ENCODE results near the gene TNFRSF18. TPM values are rescaled to one million over a fixed set of nuclear protein-coding genes. Genes with fewer than 3 reads are reported as not detected.

TNFRSF18 gene
- total RNA-seq, 1 donor from 2014 or later: 3.0 TPM

DNA sequence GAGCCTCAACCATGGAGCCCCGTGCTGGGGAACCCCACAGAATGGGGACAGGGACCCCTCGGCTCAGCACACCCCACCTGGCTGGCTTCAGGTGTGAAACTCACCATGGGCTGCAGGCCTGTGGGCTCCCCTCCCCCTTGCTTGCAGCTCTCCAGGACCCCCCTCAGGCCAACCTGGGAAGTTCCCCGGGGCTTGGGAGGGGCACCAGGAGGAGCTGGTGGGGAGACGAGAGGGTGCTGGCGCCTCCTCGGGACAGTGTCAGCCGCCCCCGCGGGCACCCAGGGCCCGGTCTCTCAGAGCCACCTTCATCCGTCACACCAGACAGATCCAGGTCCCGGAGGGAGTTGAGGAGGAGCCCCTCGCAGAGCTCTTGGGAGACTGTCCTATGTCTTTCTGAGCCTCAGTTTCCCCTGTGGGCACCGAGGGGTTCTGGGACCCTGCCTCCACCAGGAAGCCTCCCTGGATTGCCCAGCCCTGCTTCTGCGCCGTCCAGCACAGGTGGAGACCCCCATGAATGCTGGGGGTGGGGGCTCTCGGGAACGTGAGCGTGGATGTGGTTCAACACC, 657 bp upstream of the TNFRSF18 start:
- no peak overlapping the region for H3K4me3 Mint-ChIP-seq (ENCODE audit: unreplicated experiment)
- TF ChIP-seq, protein P1, sequence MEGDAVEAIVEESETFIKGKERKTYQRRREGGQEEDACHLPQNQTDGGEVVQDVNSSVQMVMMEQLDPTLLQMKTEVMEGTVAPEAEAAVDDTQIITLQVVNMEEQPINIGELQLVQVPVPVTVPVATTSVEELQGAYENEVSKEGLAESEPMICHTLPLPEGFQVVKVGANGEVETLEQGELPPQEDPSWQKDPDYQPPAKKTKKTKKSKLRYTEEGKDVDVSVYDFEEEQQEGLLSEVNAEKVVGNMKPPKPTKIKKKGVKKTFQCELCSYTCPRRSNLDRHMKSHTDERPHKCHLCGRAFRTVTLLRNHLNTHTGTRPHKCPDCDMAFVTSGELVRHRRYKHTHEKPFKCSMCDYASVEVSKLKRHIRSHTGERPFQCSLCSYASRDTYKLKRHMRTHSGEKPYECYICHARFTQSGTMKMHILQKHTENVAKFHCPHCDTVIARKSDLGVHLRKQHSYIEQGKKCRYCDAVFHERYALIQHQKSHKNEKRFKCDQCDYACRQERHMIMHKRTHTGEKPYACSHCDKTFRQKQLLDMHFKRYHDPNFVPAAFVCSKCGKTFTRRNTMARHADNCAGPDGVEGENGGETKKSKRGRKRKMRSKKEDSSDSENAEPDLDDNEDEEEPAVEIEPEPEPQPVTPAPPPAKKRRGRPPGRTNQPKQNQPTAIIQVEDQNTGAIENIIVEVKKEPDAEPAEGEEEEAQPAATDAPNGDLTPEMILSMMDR (IDR thresholded peaks at IDR 0.05; ENCODE audit: partially characterized antibody, unreplicated experiment): no peak
- no peaks in the 10 kb centered on the region for H3K36me3 Mint-ChIP-seq (ENCODE audit: unreplicated experiment)
- H3K27me3 Mint-ChIP-seq (ENCODE audit: unreplicated experiment): peaks cover 6% of the 10 kb centered on the region
- peaks cover 5% of the 10 kb centered on the region for H3K9me3 Mint-ChIP-seq (ENCODE audit: unreplicated experiment)
- peaks cover 10% of the 10 kb centered on the region for H3K4me1 Mint-ChIP-seq (ENCODE audit: low read depth, unreplicated experiment)
- H3K27ac Mint-ChIP-seq (ENCODE audit: unreplicated experiment): peak overlapping the region; percentile 33
- DNase-seq: peak; percentile 25

DNA sequence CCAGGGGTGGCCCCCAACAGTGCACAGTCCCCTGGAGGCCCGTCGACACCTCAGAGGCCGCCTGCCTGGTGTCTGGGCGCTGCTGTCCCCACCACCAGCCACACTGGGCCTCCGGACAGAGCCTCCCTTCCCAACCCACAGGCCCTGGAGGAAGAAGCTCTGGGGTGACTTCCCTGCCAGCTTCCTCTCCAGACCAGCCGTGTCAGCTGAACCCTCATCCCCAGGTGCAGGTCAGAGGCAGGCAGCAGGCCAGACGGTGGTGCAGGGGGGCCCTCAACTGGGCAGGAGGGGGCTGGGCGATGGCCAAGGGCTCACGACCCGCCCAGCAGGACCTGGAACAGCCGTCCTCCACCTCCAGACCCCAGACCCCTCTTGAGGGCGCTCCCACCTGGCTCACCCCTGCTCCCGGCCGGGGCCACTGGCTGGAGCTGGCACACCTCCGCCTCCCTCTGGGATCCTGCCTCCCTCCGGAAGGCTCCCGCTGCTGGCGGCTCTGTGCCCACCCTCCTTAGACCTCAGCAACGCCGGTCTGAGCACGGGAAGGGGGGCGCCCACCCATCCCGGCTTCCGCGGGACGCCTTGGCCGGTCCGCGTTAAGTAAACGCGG, 520 bp downstream of the TNFRSF18 start:
- H3K9me3 Mint-ChIP-seq (ENCODE audit: unreplicated experiment): peaks cover 5% of the 10 kb centered on the region
- DNase-seq: peak; percentile 17
- H3K27me3 Mint-ChIP-seq (ENCODE audit: unreplicated experiment): peaks cover 6% of the 10 kb centered on the region
- peaks cover 8% of the 10 kb centered on the region for H3K4me1 Mint-ChIP-seq (ENCODE audit: low read depth, unreplicated experiment)
- no peaks in the 10 kb centered on the region for H3K36me3 Mint-ChIP-seq (ENCODE audit: unreplicated experiment)
- TF ChIP-seq, protein P1 (IDR thresholded peaks at IDR 0.05; ENCODE audit: partially characterized antibody, unreplicated experiment): no peak
- no peak overlapping the region for H3K27ac Mint-ChIP-seq (ENCODE audit: unreplicated experiment)
- no peak overlapping the region for H3K4me3 Mint-ChIP-seq (ENCODE audit: unreplicated experiment)

DNA sequence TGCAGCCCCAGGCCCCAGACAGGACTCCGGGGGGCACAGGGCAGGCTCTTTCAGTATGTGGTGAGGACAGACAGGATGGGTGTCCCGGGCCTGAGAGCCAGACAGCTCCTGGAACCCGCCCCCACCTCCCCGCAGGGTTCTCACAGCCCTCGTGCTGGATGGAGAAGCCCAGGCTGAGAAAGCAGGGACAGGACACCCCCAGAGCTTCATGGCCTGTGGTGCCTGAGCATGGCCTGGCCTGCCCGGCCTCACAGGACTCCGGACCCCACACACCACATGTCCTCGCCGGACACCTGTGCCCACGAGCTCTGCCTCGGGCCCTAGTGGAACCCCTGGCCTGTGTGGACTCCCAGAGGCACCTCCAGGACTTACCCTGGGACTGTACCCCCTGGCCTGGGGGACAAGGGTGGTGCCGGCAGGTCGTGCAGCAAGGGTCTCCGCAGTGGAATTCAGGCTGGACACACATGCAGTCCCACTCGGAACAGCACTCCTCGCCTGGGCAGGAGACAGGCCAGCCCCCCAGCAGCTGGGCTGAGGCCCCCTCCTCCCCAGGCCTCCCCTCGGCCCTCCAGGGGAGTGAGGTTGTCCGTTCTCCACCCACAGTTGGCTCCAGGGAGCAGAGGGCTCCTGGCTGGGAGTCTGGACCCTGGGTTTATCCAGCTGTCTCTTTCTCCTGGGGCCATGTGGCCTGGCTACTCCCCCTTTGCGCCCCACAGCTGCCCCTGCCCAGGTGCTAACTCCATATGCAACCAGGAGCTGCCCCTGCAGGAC, 1.2 kb downstream of the TNFRSF18 start:
- Mint-ChIP-seq H3K4me3 (ENCODE audit: unreplicated experiment) (no peak overlapping the region), H3K27me3 (ENCODE audit: unreplicated experiment) (peaks cover 6% of the 10 kb centered on the region), H3K9me3 (ENCODE audit: unreplicated experiment) (peaks cover 5% of the 10 kb centered on the region), H3K27ac (ENCODE audit: unreplicated experiment) (no peak overlapping the region), H3K4me1 (ENCODE audit: low read depth, unreplicated experiment) (peaks cover 6% of the 10 kb centered on the region), H3K36me3 (ENCODE audit: unreplicated experiment) (no peaks in the 10 kb centered on the region)
- peak; percentile 17 for DNase-seq
- TF ChIP-seq, protein P1 (IDR thresholded peaks at IDR 0.05; ENCODE audit: partially characterized antibody, unreplicated experiment): no peak

DNA sequence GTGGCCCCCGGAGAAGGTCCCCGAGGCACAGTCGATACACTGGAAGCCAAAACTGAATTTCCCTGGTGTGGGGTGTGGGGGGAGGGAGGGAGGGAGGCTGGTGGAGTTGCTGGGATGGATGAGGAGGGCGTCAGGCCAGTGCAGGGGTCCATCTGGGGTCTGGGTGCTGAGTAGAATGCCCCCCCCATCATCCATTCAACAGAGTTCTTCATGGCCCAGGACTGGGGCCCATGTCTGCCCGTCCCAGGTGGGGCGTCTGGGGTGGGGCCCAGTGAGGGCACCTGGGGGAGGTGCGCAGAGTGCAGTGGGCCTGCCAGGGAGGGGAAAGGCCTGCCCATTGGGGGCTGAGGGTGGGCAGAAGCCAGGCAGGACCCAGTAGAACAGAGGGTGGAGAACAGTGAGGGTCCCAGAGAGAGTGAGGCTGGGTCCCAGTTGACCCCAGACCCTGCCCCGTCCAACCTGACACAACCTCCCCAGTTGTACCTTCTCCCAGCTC, 1.9 kb downstream of the TNFRSF18 start:
- no peaks in the 10 kb centered on the region for H3K36me3 Mint-ChIP-seq (ENCODE audit: unreplicated experiment)

More for the DNA sequence above, 1.9 kb downstream of the TNFRSF18 start:
- Mint-ChIP-seq H3K4me1 (ENCODE audit: low read depth, unreplicated experiment) (peaks cover 5% of the 10 kb centered on the region), H3K9me3 (ENCODE audit: unreplicated experiment) (peaks cover 5% of the 10 kb centered on the region), H3K27me3 (ENCODE audit: unreplicated experiment) (peaks cover 6% of the 10 kb centered on the region), H3K27ac (ENCODE audit: unreplicated experiment) (no peak overlapping the region), H3K4me3 (ENCODE audit: unreplicated experiment) (no peak overlapping the region)
- peak; percentile 16 for DNase-seq
- TF ChIP-seq, protein P1 (IDR thresholded peaks at IDR 0.05; ENCODE audit: partially characterized antibody, unreplicated experiment): no peak

All from glutamatergic neuron (in vitro differentiated cells).